ENCODE data around the gene IRS2. TPM values are rescaled to one million over a fixed set of nuclear protein-coding genes. Genes with fewer than 3 reads are reported as not detected.

IRS2 gene
- total RNA-seq, 1 donor from 2014 or later, result 11.8 TPM

DNA sequence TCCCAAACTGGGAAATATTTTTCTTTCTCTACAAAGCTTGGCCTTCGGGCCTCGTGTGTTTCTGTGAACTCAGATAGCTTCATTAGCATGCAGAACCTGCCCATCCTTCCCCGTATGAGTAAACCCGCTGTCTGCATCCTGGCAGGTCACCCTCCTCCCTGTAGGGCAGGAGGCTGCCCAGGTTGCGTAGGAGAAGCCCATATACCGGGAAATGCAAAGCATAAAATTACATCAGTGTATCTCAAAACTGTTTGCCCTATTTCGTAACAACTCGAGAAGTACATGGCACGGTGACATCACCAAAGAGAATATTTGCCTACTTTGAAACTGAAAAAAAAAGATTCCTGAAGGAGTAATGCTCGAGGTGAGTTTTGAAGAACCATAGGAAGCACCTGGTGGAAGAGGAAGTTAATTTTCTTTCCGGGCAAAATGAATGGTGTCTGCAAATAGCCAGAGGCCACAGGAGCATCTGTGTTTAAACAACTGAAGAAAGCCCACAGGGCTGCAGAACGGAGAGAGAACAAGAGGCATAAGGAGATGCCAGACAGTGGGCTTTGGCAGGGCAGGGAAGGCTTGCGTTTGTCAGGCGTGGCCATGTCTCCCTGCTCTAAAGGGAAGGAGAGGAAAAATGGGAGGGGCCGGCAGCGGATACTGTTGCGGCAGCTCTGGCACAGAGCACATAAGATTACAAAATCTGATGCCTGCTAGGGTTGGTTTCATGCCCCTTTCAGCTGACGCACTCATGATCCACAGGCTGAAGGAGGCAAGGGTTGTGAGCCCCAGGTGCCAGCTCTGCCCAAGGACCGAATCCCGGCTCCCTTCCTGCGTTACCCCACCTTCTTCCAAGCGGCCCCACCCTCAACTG lies 81.4 kb downstream of the IRS2 start:
- Mint-ChIP-seq H3K27ac (no peak overlapping the region), H3K4me3 (no peak overlapping the region), H3K9me3 (peaks cover 16% of the 10 kb centered on the region), H3K27me3 (ENCODE audit: low read depth) (no peaks in the 10 kb centered on the region), H3K4me1 (peaks cover 9% of the 10 kb centered on the region), H3K36me3 (no peaks in the 10 kb centered on the region)
- DNase-seq (ENCODE audit: low spot score in 2 of 2, unreplicated experiment in 2 of 2), result no peak
- TF ChIP-seq, protein P1, sequence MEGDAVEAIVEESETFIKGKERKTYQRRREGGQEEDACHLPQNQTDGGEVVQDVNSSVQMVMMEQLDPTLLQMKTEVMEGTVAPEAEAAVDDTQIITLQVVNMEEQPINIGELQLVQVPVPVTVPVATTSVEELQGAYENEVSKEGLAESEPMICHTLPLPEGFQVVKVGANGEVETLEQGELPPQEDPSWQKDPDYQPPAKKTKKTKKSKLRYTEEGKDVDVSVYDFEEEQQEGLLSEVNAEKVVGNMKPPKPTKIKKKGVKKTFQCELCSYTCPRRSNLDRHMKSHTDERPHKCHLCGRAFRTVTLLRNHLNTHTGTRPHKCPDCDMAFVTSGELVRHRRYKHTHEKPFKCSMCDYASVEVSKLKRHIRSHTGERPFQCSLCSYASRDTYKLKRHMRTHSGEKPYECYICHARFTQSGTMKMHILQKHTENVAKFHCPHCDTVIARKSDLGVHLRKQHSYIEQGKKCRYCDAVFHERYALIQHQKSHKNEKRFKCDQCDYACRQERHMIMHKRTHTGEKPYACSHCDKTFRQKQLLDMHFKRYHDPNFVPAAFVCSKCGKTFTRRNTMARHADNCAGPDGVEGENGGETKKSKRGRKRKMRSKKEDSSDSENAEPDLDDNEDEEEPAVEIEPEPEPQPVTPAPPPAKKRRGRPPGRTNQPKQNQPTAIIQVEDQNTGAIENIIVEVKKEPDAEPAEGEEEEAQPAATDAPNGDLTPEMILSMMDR (IDR thresholded peaks at IDR 0.05; ENCODE audit: unreplicated experiment), result no peak

DNA sequence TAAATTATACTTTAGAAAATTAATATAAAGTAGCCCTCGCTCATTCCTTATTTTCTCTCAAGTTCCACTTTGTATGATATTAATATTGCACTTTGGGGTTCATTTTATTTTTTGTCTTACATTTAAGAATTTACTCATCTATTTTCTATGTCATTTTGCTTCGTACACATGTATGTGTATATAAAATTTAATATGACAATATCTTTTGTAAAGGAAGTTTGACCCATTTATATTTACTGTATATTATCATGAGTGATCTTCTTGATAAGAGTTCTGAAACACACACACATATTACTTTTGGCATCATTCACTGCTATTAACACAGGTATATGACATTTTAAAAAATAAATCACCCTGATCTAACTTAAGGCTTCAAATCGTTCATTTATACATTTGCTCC lies 83.1 kb downstream of the IRS2 start:
- H3K27ac Mint-ChIP-seq, result no peak overlapping the region
- no peaks in the 10 kb centered on the region for H3K36me3 Mint-ChIP-seq
- no peak overlapping the region for H3K4me3 Mint-ChIP-seq
- DNase-seq (ENCODE audit: low spot score in 2 of 2, unreplicated experiment in 2 of 2), result no peak
- TF ChIP-seq, protein P1 (IDR thresholded peaks at IDR 0.05; ENCODE audit: unreplicated experiment), result no peak
- H3K9me3 Mint-ChIP-seq, result peaks cover 13% of the 10 kb centered on the region
- H3K27me3 Mint-ChIP-seq (ENCODE audit: low read depth), result no peaks in the 10 kb centered on the region
- H3K4me1 Mint-ChIP-seq, result peaks cover 10% of the 10 kb centered on the region
